ENCODE measurements around the gene MARCHF3.

- no peak for TF ChIP-seq CTCF (IDR thresholded peaks at IDR 0.05; ENCODE audit: poor library complexity, severe bottlenecking)
- TF ChIP-seq RAD21 (conservative IDR thresholded peaks at IDR 0.05), result no peak
- no peak for TF ChIP-seq POLR2AphosphoS5 (IDR thresholded peaks at IDR 0.05)
- TF ChIP-seq EZH2 (IDR thresholded peaks at IDR 0.05; ENCODE audit: borderline replicate concordance, insufficient read depth, low read length, poor library complexity, severe bottlenecking), result no peak
- no peak for TF ChIP-seq SMC3 (conservative IDR thresholded peaks at IDR 0.05; ENCODE audit: poor library complexity)
- no peak for TF ChIP-seq REST (IDR thresholded peaks at IDR 0.05; ENCODE audit: borderline replicate concordance)
- no peak for TF ChIP-seq TAF1 (IDR thresholded peaks at IDR 0.05; ENCODE audit: low read depth)
- TF ChIP-seq EP300 (conservative IDR thresholded peaks at IDR 0.05; ENCODE audit: poor library complexity, severe bottlenecking), result no peak
Observed at GRCh38 chr5:126914801-126915436, 115.4 kb downstream of the MARCHF3 start.

Data from neural cell (in vitro differentiated cells).